Measurements from ENCODE around the gene LRRC30.
"Not testable (repeated sequence)": the region's sequence is repeated elsewhere in the genome, so short reads cannot be mapped to it uniquely, and the experiment has no call there.

Gene LRRC30

GRCh38 chr18:7230626-7231349, at the start of gene LRRC30:
Gene LRRC30, plus strand, starts transcription at chr18:7231089. Its CDS starts 50 bp downstream, at chr18:7231139.
- in situ Hi-C loops (cut with MboI; ENCODE audit: low sequenced_read_pairs), result no loop called here

GRCh38 chr18:7185701-7186100, 45.2 kb upstream of the LRRC30 start:
- in situ Hi-C loops (cut with MboI; ENCODE audit: low sequenced_read_pairs), result no loop called here

- in situ Hi-C loops (cut with MboI; ENCODE audit: low sequenced_read_pairs), result no loop called here
Measured at GRCh38 chr18:7190547-7191156, 40.2 kb upstream of the LRRC30 start.

- in situ Hi-C loops (cut with MboI; ENCODE audit: low sequenced_read_pairs), result no loop called here
Measured at GRCh38 chr18:7191736-7192135, 39.2 kb upstream of the LRRC30 start.

- in situ Hi-C loops (cut with MboI; ENCODE audit: low sequenced_read_pairs), result no loop called here
Measured at GRCh38 chr18:7195266-7195665, 35.6 kb upstream of the LRRC30 start.

GRCh38 chr18:7196421-7196820, 34.5 kb upstream of the LRRC30 start:
- in situ Hi-C loops (cut with MboI; ENCODE audit: low sequenced_read_pairs), result no loop called here

GRCh38 chr18:7197854-7198253, 33.0 kb upstream of the LRRC30 start:
- in situ Hi-C loops (cut with MboI; ENCODE audit: low sequenced_read_pairs), result no loop called here

GRCh38 chr18:7198326-7198725, 32.6 kb upstream of the LRRC30 start:
- in situ Hi-C loops (cut with MboI; ENCODE audit: low sequenced_read_pairs), result no loop called here

- in situ Hi-C loops (cut with MboI; ENCODE audit: low sequenced_read_pairs), result no loop called here
Measured at GRCh38 chr18:7201096-7201495, 29.8 kb upstream of the LRRC30 start.

- in situ Hi-C loops (cut with MboI; ENCODE audit: low sequenced_read_pairs), result no loop called here
Measured at GRCh38 chr18:7202169-7202568, 28.7 kb upstream of the LRRC30 start.

- in situ Hi-C loops (cut with MboI; ENCODE audit: low sequenced_read_pairs), result not testable (repeated sequence)
Measured at GRCh38 chr18:7203601-7204000, 27.3 kb upstream of the LRRC30 start.

GRCh38 chr18:7205346-7205745, 25.5 kb upstream of the LRRC30 start:
- in situ Hi-C loops (cut with MboI; ENCODE audit: low sequenced_read_pairs), result no loop called here

GRCh38 chr18:7206217-7206616, 24.7 kb upstream of the LRRC30 start:
- in situ Hi-C loops (cut with MboI; ENCODE audit: low sequenced_read_pairs), result no loop called here

GRCh38 chr18:7207366-7207915, 23.4 kb upstream of the LRRC30 start:
- in situ Hi-C loops (cut with MboI; ENCODE audit: low sequenced_read_pairs), result no loop called here

- in situ Hi-C loops (cut with MboI; ENCODE audit: low sequenced_read_pairs), result no loop called here
Measured at GRCh38 chr18:7221424-7222155, 9.3 kb upstream of the LRRC30 start.

GRCh38 chr18:7224198-7224597, 6.7 kb upstream of the LRRC30 start:
- in situ Hi-C loops (cut with MboI; ENCODE audit: low sequenced_read_pairs), result no loop called here

- in situ Hi-C loops (cut with MboI; ENCODE audit: low sequenced_read_pairs), result no loop called here
Measured at GRCh38 chr18:7232218-7232617, 1.3 kb downstream of the LRRC30 start.

GRCh38 chr18:7233134-7233810, 2.4 kb downstream of the LRRC30 start:
- in situ Hi-C loops (cut with MboI; ENCODE audit: low sequenced_read_pairs), result no loop called here

GRCh38 chr18:7234091-7234490, 3.2 kb downstream of the LRRC30 start:
- in situ Hi-C loops (cut with MboI; ENCODE audit: low sequenced_read_pairs), result no loop called here

- in situ Hi-C loops (cut with MboI; ENCODE audit: low sequenced_read_pairs), result no loop called here
Measured at GRCh38 chr18:7234956-7235355, 4.1 kb downstream of the LRRC30 start.

- in situ Hi-C loops (cut with MboI; ENCODE audit: low sequenced_read_pairs), result no loop called here
Measured at GRCh38 chr18:7236072-7236471, 5.2 kb downstream of the LRRC30 start.
